ENCODE measurements around the gene IPO4. TPM values are rescaled to one million over a fixed set of nuclear protein-coding genes. Genes with fewer than 3 reads are reported as not detected.

IPO4 gene
- total RNA-seq, 2 donors from 2014 or later = 19.3 to 78.2 TPM

DNA sequence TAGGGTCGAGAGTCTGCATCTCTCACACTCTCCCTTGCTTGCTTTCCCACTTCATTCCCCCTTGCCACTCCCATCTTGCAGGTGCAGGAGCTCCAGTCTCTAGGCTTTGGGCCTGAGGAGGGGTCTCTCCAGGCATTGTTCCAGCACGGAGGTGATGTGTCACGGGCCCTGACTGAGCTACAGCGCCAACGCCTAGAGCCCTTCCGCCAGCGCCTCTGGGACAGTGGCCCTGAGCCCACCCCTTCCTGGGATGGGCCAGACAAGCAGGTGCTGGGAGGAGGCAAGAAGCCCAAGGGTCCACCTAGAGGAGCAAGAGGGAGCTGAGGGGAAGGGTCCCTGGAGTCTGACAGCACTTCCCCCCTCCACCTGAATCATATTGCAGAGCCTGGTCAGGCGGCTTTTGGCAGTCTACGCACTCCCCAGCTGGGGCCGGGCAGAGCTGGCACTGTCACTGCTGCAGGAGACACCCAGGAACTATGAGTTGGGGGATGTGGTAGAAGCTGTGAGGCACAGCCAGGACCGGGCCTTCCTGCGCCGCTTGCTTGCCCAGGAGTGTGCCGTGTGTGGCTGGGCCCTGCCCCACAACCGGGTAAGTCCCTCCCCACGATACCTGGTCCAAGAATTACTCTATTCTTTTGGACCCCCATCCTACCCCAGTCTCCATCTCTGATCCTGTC, 37.1 kb downstream of the IPO4 start:
- H3K4me3 ChIP-seq = no peak overlapping the region
- no peaks in the 10 kb centered on the region for H3K27me3 ChIP-seq
- no peak overlapping the region for H3K27ac ChIP-seq
- H3K9me3 ChIP-seq = no peaks in the 10 kb centered on the region
- H3K9ac ChIP-seq (ENCODE audit: low read depth in 2 of 2, low read length in 2 of 2) = no peak overlapping the region
- H3K4me1 ChIP-seq = peaks cover 12% of the 10 kb centered on the region
- no peak for TF ChIP-seq CTCF (IDR thresholded peaks at IDR 0.05)
- peaks cover 29% of the 10 kb centered on the region for H3K36me3 ChIP-seq
- intact Hi-C loops (cut with DNase I) = no loop called here
- DNase-seq = no peak

DNA sequence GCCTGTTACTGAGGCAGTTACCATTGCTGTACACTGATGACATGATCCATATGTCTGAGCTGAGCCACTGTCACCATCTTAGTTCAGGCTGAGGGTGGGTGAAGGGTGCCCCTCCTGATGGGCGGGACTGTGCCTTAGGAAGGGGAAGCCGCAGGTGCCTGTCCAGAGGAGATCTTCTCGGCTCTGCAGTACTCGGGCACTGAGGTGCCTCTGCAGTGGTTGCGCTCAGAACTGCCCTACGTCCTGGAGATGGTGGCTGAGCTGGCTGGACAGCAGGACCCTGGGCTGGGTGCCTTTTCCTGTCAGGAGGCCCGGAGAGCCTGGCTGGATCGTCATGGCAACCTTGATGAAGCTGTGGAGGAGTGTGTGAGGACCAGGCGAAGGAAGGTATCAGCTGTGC, 37.6 kb downstream of the IPO4 start:
- TF ChIP-seq CTCF (IDR thresholded peaks at IDR 0.05) = no peak
- no peaks in the 10 kb centered on the region for H3K27me3 ChIP-seq
- intact Hi-C loops (cut with DNase I) = no loop called here
- no peak overlapping the region for H3K4me3 ChIP-seq
- no peak for DNase-seq
- H3K9me3 ChIP-seq = no peaks in the 10 kb centered on the region
- H3K36me3 ChIP-seq = peaks cover 29% of the 10 kb centered on the region
- H3K9ac ChIP-seq (ENCODE audit: low read depth in 2 of 2, low read length in 2 of 2) = no peak overlapping the region
- H3K4me1 ChIP-seq = peaks cover 12% of the 10 kb centered on the region
- H3K27ac ChIP-seq = no peak overlapping the region

- Histone ChIP-seq H3K9me3 (no peaks in the 10 kb centered on the region), H3K4me3 (no peak overlapping the region), H3K27ac (no peak overlapping the region), H3K4me1 (peaks cover 13% of the 10 kb centered on the region), H3K36me3 (peaks cover 26% of the 10 kb centered on the region), H3K9ac (ENCODE audit: low read depth in 2 of 2, low read length in 2 of 2) (no peak overlapping the region), H3K27me3 (no peaks in the 10 kb centered on the region)
- intact Hi-C loops (cut with DNase I) = no loop called here
- TF ChIP-seq CTCF (IDR thresholded peaks at IDR 0.05) = no peak
- DNase-seq = no peak
Measured at GRCh38 chr14:24150567-24150966, 38.0 kb downstream of the IPO4 start.

- TF ChIP-seq CTCF (IDR thresholded peaks at IDR 0.05) = no peak
- H3K9me3 ChIP-seq = no peaks in the 10 kb centered on the region
- H3K4me1 ChIP-seq = peaks cover 17% of the 10 kb centered on the region
- no peak overlapping the region for H3K4me3 ChIP-seq
- intact Hi-C loops (cut with DNase I) = no loop called here
- peaks cover 21% of the 10 kb centered on the region for H3K36me3 ChIP-seq
- no peak overlapping the region for H3K27ac ChIP-seq
- DNase-seq = no peak
- no peaks in the 10 kb centered on the region for H3K27me3 ChIP-seq
- H3K9ac ChIP-seq (ENCODE audit: low read depth in 2 of 2, low read length in 2 of 2) = no peak overlapping the region
Measured at GRCh38 chr14:24150061-24150460, 38.6 kb downstream of the IPO4 start.

- TF ChIP-seq CTCF (IDR thresholded peaks at IDR 0.05) = no peak
- Histone ChIP-seq H3K4me3 (no peak overlapping the region), H3K36me3 (peaks cover 20% of the 10 kb centered on the region), H3K27ac (no peak overlapping the region), H3K9me3 (no peaks in the 10 kb centered on the region), H3K27me3 (no peaks in the 10 kb centered on the region), H3K4me1 (peaks cover 17% of the 10 kb centered on the region), H3K9ac (ENCODE audit: low read depth in 2 of 2, low read length in 2 of 2) (no peak overlapping the region)
- intact Hi-C loops (cut with DNase I) = no loop called here
- no peak for DNase-seq
Measured at GRCh38 chr14:24149302-24149969, 39.2 kb downstream of the IPO4 start.

Measured in colonic mucosa (tissue), 4 donors.